HCT116 (cell line): ENCODE results near the gene CUL9. TPM values are rescaled to one million over a fixed set of nuclear protein-coding genes. Genes with fewer than 3 reads are reported as not detected.

Experiments
- JUND ChIP-seq: IDR thresholded peaks from 2 replicates; pipeline ENCODE4 v1.6.1; 2012
- SIN3A ChIP-seq: IDR thresholded peaks from 2 replicates; pipeline ENCODE4 v1.6.1; 2012; ENCODE audit warnings: low read depth
- YY1 ChIP-seq: IDR thresholded peaks from 2 replicates; pipeline ENCODE4 v1.6.1; 2011; ENCODE audit warnings: low read length, low read depth, moderate library complexity, mild to moderate bottlenecking; ENCODE audit not compliant: insufficient replicate concordance; ENCODE audit errors: extremely low read depth
- total RNA-seq: library from RNA; stranded (reverse); gene quantifications from one replicate; pipeline ENCODE4 v1.2.1, GENCODE V29; 2021; ENCODE audit not compliant: unreplicated experiment
- TF ChIP-seq, protein P1 (sequence below), 3 experiments: fragments of 200-600 bp in 1 of 3; sonication (generic) in 1 of 3; IDR thresholded peaks in 2 of 3; conservative IDR thresholded peaks in 1 of 3; 2 replicates each; pipeline ENCODE4 v1.5.1; 2012 to 2017; ENCODE audit warnings: low read depth in 2 of 3, low read length in 2 of 3, antibody characterized with exemption in 1 of 3, borderline replicate concordance in 1 of 3, control low read depth in 1 of 3, mild to moderate bottlenecking in 1 of 3, mixed read lengths in 1 of 3, mixed run types in 1 of 3, moderate library complexity in 1 of 3; ENCODE audit not compliant: insufficient read depth in 1 of 3
- TF ChIP-seq, protein P2 (sequence below): IDR thresholded peaks from 2 replicates; pipeline ENCODE4 v1.6.1; 2012; ENCODE audit warnings: low read depth
- TF ChIP-seq, protein P3 (sequence below): IDR thresholded peaks from 2 replicates; pipeline ENCODE4 v1.6.1; 2012
- TF ChIP-seq, protein P4 (sequence below): IDR thresholded peaks from 2 replicates; pipeline ENCODE4 v1.6.1; 2011; ENCODE audit warnings: mild to moderate bottlenecking, low read length, moderate library complexity; ENCODE audit not compliant: insufficient replicate concordance; ENCODE audit errors: extremely low read depth

CUL9 gene
- total RNA-seq, 1 experiment from 2014 or later: 36.5 TPM

DNA sequence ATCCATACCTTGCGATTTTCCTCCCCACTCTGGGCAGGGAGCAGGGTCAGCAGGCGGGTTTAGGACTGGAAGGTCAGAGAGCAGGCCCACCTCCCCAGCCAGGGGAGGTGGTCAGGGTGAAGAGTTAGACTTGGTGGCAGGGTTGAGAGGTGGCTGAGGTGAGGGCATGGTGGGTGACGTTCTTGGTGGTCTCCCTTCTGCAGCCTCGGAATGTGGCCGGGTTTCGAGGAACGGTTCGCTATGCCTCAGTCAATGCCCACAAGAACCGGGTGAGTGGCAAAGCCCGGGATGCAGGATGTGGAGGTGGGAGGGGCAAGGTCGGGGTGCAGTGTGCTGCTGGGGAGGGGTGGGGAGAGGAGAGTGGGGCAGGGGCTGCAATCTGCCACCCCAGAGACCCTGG lies 72.8 kb downstream of the CUL9 start (continued):
- TF ChIP-seq, protein P1, sequence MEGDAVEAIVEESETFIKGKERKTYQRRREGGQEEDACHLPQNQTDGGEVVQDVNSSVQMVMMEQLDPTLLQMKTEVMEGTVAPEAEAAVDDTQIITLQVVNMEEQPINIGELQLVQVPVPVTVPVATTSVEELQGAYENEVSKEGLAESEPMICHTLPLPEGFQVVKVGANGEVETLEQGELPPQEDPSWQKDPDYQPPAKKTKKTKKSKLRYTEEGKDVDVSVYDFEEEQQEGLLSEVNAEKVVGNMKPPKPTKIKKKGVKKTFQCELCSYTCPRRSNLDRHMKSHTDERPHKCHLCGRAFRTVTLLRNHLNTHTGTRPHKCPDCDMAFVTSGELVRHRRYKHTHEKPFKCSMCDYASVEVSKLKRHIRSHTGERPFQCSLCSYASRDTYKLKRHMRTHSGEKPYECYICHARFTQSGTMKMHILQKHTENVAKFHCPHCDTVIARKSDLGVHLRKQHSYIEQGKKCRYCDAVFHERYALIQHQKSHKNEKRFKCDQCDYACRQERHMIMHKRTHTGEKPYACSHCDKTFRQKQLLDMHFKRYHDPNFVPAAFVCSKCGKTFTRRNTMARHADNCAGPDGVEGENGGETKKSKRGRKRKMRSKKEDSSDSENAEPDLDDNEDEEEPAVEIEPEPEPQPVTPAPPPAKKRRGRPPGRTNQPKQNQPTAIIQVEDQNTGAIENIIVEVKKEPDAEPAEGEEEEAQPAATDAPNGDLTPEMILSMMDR (IDR thresholded peaks at IDR 0.05 in 2 of 3, conservative IDR thresholded peaks at IDR 0.05 in 1 of 3; ENCODE audit: borderline replicate concordance in 1 of 3, insufficient read depth in 1 of 3, low read depth in 2 of 3, low read length in 2 of 3): no peak
- TF ChIP-seq, protein P2, sequence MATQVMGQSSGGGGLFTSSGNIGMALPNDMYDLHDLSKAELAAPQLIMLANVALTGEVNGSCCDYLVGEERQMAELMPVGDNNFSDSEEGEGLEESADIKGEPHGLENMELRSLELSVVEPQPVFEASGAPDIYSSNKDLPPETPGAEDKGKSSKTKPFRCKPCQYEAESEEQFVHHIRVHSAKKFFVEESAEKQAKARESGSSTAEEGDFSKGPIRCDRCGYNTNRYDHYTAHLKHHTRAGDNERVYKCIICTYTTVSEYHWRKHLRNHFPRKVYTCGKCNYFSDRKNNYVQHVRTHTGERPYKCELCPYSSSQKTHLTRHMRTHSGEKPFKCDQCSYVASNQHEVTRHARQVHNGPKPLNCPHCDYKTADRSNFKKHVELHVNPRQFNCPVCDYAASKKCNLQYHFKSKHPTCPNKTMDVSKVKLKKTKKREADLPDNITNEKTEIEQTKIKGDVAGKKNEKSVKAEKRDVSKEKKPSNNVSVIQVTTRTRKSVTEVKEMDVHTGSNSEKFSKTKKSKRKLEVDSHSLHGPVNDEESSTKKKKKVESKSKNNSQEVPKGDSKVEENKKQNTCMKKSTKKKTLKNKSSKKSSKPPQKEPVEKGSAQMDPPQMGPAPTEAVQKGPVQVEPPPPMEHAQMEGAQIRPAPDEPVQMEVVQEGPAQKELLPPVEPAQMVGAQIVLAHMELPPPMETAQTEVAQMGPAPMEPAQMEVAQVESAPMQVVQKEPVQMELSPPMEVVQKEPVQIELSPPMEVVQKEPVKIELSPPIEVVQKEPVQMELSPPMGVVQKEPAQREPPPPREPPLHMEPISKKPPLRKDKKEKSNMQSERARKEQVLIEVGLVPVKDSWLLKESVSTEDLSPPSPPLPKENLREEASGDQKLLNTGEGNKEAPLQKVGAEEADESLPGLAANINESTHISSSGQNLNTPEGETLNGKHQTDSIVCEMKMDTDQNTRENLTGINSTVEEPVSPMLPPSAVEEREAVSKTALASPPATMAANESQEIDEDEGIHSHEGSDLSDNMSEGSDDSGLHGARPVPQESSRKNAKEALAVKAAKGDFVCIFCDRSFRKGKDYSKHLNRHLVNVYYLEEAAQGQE: no peak
- TF ChIP-seq, protein P3, sequence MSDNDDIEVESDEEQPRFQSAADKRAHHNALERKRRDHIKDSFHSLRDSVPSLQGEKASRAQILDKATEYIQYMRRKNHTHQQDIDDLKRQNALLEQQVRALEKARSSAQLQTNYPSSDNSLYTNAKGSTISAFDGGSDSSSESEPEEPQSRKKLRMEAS: no peak
- TF ChIP-seq JUND (no peak), SIN3A (no peak), YY1 (no peak)
- TF ChIP-seq, protein P4, sequence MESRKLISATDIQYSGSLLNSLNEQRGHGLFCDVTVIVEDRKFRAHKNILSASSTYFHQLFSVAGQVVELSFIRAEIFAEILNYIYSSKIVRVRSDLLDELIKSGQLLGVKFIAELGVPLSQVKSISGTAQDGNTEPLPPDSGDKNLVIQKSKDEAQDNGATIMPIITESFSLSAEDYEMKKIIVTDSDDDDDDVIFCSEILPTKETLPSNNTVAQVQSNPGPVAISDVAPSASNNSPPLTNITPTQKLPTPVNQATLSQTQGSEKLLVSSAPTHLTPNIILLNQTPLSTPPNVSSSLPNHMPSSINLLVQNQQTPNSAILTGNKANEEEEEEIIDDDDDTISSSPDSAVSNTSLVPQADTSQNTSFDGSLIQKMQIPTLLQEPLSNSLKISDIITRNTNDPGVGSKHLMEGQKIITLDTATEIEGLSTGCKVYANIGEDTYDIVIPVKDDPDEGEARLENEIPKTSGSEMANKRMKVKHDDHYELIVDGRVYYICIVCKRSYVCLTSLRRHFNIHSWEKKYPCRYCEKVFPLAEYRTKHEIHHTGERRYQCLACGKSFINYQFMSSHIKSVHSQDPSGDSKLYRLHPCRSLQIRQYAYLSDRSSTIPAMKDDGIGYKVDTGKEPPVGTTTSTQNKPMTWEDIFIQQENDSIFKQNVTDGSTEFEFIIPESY: no peak
